IPS DF 4.7 (cell line): ENCODE results near the gene SARS2.

Experiments
- DNase-seq: peaks from one replicate; pipeline ENCODE4 v3.0.0-alpha.2; 2013; ENCODE audit warnings: low spot score; ENCODE audit errors: extremely low read depth

SARS2 gene

GRCh38 chr19:38917921-38918491 is 12.6 kb downstream of the SARS2 start:
- DNase-seq: no peak

- no peak for DNase-seq
Observed at GRCh38 chr19:38917516-38917915, 13.0 kb downstream of the SARS2 start.

GRCh38 chr19:38915329-38916321 is 14.9 kb downstream of the SARS2 start:
- no peak for DNase-seq

- DNase-seq: no peak
Observed at GRCh38 chr19:38913958-38914357, 16.6 kb downstream of the SARS2 start.

- no peak for DNase-seq
Observed at GRCh38 chr19:38912600-38913514, 17.7 kb downstream of the SARS2 start.

- DNase-seq: no peak
Observed at GRCh38 chr19:38911388-38912001, 19.1 kb downstream of the SARS2 start.

GRCh38 chr19:38910488-38910887 is 20.1 kb downstream of the SARS2 start:
- DNase-seq: no peak

GRCh38 chr19:38908911-38909310 is 21.7 kb downstream of the SARS2 start:
- no peak for DNase-seq

- no peak for DNase-seq
Observed at GRCh38 chr19:38907670-38908069, 22.9 kb downstream of the SARS2 start.

GRCh38 chr19:38907227-38907626 is 23.3 kb downstream of the SARS2 start:
- DNase-seq: no peak

GRCh38 chr19:38905620-38906019 is 24.9 kb downstream of the SARS2 start:
- no peak for DNase-seq

- no peak for DNase-seq
Observed at GRCh38 chr19:38904581-38905539, 25.7 kb downstream of the SARS2 start.

GRCh38 chr19:38901683-38902082 is 28.9 kb downstream of the SARS2 start:
- no peak for DNase-seq

- DNase-seq: no peak
Observed at GRCh38 chr19:38900743-38901190, 29.8 kb downstream of the SARS2 start.

GRCh38 chr19:38900202-38900629 is 30.3 kb downstream of the SARS2 start:
- peak; percentile 28 for DNase-seq

- DNase-seq: peak; percentile 99
Observed at GRCh38 chr19:38899447-38900201, 30.9 kb downstream of the SARS2 start, which contains the start of the genes NFKBIB and SIRT2. TSS of gene NFKBIB (plus strand) at chr19:38899969. CDS start at chr19:38900033, 64 bp downstream. TSS of gene SIRT2 (minus strand) at chr19:38899618. CDS start at chr19:38899521, 97 bp downstream.

GRCh38 chr19:38898788-38899446 is 31.6 kb downstream of the SARS2 start:
- DNase-seq: no peak

- no peak for DNase-seq
Observed at GRCh38 chr19:38894968-38895367, 35.6 kb downstream of the SARS2 start.
